T-helper 1 cell (primary cell): Measurements from ENCODE around the gene SERPIND1.
"Not testable (repeated sequence)": the region's sequence is repeated elsewhere in the genome, so short reads cannot be mapped to it uniquely, and the experiment has no call there.

Experiments
- DNase-seq, 5 donors: peaks; one replicate each; pipeline ENCODE4 v3.0.0-alpha.2; 2012 to 2020

Gene SERPIND1

GRCh38 chr22:20747223-20747622, 26.7 kb upstream of the SERPIND1 start:
- DNase-seq = no peak

DNA sequence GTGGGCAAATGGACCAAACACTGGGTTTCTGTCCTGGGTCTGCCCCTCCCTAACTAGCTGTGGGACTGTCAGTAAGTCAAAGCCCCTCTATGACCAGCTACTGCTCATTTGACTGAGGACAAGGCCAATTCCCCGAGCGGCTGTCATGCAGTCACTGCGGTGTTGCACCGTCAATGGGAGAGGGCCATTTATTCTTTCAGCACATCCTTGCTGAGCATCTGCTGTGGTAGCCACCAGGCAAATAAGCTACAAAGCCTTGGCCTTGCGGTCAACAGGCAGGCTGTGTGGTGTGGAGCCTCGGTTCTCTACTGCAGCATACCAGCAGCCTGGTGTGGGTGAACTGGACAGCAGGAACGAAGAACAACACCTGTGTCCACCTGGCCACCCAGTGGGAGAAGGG, 25.8 kb upstream of the SERPIND1 start:
- no peak for DNase-seq

GRCh38 chr22:20748731-20749428, 25.0 kb upstream of the SERPIND1 start:
- no peak for DNase-seq

DNA sequence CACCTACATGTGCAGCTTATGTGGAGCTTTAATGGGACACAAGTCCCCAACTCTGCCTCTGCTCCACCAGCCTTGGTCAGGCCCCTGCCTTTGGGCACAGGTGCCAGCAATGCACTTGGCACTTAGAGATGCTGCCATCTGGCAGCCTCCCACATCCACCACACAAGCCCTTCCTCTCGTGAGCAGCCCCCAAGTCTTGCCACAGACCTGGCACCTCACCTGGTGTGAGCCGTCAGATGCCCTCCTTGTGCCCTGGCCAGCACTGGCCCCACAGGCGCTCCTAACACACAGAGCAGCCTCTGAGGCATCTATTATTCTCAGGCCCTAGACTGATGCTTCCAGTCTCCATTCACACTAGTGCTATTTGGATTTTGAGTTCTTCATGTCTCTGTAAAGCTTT, 24.5 kb upstream of the SERPIND1 start:
- DNase-seq = no peak

DNA sequence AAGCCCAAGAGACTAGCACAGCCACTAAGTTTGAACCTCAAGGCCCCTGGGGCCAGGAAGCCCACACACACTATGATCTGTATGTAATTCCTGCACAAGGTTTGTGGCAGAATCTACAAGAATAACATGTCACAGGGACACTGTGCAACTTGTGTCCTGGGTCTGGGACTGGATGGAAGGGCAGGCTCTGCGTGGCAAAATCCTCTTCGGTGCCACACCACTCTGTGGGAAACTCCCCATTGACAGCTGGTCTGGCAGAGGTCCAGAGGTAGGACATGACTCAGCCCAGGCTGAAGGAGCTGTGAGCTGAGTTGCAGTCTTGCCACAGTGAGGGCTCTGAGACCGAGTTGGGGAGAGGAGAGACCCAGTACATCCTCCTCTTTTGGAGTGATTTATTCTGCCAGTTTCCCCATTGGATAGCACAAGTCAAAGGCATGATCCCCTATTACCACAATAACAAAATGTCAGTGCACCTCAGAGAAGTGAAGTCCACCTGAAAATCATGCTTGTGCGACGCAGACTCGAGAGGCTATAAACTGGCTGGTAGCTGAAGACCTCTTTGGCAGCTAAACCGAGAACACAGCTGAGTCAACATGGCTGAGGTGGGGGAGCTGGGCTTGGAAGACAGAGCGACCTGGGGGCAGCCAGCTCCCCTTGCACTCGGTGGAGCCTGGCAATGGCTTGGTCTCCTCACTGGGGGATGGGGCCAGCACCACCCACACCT, 23.3 kb upstream of the SERPIND1 start:
- peak in 1 of 5 donors; percentile 17 for DNase-seq

DNA sequence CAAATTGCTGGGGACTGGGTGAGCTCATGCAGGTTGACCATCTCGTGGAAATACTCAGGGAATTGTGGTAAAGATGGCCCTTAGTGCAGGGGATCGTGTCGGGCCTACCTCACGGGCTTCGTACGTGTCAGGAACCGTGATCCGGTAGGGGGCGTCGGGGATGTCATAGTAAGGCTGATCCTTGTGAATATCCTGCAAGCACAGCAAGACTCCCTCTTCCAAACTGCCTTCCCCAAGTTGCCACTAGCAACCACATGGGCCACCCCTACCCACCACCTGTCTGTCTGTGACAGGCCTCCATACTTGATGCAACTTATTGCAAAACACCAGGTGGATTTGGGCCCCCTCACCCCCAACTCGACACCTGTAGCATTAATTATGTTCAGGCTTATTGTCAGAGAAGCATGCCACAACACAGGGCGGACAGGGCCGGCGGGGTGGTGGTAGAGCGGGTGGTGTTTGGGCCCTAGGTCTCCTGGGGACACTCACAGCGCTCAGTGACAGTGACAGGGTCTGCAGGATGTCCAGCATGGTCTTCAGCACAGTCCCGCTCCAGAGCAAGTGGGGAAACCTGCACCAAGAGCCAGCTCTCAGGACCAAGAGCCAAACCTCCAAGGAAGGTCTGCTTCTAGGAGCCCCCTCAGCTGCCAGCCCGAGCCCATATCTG, 22.6 kb upstream of the SERPIND1 start:
- DNase-seq = no peak

- no peak for DNase-seq
Observed at GRCh38 chr22:20752104-20752741, 21.7 kb upstream of the SERPIND1 start.

DNA sequence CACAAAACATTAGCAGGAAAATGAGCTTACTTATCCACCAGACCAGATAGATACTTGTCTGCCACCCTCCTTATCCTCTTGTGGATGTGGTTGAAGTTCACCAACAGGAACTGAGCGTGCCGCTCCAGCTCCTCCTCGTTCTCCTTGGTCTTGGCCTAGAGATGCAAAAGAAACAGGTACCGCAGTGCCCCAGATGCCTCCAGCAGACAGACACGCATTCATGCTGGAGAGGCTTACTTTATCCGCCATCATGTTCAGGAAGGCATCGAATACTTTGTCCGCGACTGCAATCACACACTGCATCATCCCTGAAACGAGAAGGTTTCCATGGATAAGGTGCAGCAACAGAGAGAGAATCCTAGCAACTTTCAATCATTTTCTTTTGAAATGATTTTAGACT, 21.0 kb upstream of the SERPIND1 start:
- DNase-seq = no peak

DNA sequence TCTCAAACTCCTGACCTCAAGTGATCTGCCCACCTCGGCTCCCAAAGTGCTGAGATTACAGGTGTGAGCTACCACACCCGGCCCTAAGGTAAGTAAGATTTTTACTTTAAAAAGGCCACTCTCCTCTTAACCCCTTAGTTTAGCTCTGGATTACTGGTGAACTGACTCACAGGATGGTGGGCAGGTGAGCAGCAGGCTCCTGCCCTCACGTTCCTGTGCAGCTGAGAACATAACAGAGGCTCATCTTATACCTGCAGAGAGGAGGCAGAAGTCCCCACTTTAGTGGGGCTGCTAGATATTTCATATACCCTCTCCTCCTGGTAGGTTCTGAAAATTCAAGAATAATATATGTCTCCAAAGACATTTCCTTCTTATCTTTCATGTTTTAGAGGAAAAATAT, 17.1 kb upstream of the SERPIND1 start:
- no peak for DNase-seq

DNA sequence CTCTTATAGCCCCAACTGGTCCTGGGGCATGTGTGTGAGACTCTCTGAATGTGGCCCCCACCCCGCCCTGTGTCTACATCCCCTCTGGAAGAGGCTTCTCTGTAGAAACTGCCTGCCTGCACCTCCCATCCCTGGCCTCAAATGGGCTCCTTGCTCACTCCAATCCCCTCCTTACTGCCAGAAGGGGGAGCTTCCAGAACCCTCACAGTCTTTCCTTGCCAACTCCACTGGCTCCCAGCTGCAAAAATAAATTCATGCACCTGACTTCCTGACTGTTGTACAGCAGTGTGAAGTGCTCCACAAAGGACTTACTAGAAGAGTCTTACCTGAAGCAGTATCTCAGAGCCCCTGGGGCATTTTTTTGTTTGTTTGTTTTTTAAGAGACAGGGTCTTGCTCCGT, 15.2 kb upstream of the SERPIND1 start:
- no peak for DNase-seq

DNA sequence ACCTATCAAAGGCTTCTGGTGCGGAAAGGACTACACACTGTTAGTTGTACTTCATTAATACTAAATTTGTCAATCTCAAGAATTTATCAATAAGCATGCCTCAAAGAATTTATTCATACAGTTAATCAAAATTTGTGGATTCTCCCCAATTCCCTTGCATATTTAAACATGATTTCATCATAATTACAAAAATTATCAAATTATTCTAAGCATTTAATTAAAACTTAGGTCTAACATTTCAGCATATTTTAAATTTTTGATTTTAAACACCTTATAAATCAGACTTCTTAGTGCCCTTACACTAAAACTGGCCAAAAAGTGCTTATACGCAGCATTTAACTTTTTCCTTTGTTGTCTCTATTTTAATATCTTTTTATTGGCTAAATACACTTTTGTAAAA, 13.8 kb upstream of the SERPIND1 start:
- DNase-seq = no peak

GRCh38 chr22:20761536-20761935, 12.4 kb upstream of the SERPIND1 start:
- no peak for DNase-seq

DNA sequence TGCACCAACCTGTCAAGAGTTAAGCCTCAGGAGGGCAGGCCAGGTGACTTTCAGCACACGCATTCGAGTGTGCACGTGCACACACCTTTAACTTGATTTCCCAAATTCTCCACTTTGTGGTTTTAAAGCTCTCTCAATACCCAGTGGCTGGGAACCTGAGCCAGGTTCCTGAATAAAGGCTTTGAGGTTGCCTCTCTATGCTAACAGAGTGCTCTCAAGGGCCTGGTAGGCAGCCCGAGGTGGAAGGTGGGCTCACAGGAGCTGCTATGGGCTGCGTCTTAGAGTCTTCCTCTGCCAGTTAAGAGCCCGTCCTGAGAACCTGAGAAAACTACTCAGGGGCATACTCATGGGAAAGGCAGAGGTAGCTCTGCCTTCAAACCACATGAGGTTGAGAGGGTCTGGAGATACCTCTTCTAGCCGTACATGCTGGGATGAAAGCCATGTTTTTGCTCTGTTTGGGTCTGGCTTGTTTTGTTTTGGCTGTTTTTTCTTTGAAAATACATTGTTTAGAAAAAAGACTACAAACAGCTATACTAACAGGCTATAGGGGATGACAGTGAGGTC, 11.6 kb upstream of the SERPIND1 start:
- no peak for DNase-seq

GRCh38 chr22:20763630-20764470, 10.1 kb upstream of the SERPIND1 start:
- DNase-seq = no peak

DNA sequence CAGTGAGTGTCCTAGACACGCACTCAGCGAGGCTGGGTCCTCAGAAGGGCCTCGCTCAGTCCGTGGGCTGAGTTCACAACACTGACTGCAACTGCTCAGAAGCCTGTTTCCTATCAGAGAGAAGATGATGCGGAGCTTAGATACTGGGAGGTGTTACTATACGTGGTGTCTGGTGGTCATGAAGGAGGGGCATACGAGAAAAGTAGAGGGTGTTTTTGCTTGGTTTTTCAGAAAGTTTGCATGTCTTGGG, 9.5 kb upstream of the SERPIND1 start:
- DNase-seq = no peak

DNA sequence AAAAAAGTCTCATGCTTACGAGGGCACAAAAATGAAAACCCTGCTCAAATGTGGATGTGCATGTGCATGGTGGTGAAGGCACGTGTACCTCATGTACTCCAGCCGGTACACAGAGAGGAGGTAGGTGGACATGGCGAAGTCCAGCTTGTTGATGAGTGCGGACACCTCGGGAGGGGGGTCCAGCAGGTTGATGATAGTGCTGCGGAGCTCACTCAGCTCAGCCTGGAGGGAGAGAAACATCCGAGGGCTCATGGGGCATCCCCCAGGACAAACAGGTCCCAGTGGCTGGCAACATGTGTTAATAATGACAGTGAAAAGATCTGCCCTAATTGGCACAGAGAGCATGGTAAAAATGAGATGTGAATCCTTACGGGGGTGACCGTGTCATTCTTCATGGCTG, 9.2 kb upstream of the SERPIND1 start:
- DNase-seq = no peak

DNA sequence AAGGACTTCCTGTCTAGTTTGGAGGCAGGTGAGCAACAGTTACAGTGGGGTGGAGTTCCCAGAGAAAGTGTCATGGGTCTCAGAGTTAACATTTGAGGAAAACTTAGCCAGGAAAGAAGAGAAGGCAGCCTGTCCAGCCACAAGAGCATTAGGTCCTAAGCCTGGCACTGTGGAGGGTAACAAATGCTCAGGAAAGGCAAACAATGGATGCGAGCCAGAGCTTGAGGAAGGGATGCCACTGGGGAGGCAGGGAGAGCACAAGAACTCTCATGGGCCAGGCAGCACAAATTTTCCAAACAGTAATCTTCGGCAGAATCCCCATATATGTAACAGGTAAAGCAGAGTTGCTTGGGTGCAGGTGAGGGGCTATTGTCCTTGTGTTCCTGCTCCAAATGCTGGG, 8.0 kb upstream of the SERPIND1 start:
- DNase-seq = no peak

DNA sequence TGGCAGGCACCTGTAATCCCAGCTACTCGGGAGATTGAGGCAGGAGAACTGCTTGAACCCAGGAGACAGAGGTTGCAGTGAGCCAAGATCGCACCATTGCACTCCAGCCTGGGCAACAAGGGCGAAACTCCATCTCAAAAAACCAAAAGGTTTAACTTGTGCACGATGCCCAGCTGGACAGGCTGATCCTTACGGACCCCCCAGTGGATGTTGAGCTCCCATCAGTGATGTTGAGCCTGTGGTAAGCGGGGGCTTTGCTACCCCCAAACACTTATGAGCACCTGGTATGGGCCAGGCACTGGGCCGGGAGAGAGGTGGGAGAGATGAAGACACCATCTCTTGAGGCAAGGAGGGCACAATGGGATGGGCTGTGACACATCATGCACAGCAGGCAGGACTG, 7.4 kb upstream of the SERPIND1 start:
- DNase-seq = no peak

GRCh38 chr22:20769496-20769826, 4.5 kb upstream of the SERPIND1 start:
- not testable (repeated sequence) for DNase-seq

DNA sequence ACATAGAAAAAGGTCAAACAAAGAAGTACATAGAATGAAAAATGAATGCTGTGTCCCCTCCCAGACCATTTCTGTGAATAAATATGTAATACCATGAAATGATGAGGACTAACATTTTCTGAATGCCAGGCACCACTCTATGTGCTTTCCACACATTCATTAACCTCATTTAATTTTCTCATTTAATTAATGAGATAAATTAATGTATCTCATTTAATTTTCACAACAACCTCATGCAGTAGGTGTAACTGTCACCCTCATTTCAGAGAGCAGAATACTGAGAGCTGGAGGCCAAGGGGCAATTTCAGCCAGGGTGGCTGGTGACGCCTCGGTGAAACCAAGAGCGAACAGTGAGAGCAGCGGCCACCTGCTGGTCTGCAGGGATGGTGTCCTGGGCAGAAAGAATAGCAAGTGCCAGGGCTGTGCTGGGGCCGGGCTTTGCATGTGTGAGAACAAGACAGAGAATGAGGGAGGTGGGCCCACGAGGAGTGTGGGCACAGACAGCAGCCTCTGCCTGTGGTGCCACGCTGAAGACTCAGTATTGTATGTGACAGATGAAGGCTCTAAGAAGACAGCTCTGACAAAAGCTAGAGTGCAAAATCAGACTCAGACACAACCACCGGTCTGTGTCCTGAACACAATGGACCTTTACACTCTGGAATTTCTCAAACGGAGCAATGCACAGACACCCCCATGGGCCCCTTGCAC, 1.8 kb upstream of the SERPIND1 start:
- DNase-seq = no peak

DNA sequence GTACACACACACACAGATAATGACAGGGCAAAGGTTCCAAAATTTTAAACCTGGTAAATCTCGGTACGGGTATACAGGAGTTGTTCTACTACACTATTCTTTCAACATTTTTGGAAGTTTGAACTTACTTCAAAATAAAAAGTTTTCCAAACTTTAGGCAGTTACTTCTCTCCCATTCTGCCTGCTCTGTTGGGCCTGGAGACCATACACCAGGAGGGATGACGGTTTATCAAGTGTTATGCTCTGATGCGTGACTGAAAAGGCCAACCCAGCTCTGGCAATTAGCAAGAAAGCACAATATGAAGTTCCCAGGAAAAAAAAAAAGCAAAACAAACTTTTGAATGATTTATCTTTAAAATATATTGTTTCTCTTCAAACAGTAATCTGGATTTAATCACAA, 969 bp downstream of the SERPIND1 start:
- DNase-seq = no peak

GRCh38 chr22:20775342-20775895, 1.5 kb downstream of the SERPIND1 start:
- no peak for DNase-seq
